A549 (cell line): Measurements from ENCODE around the gene AGBL2.

Experiments used
- CEBPB ChIP-seq, 2 experiments: fragments of >200 bp in 1 of 2; sonication (Bioruptor Twin) in 1 of 2; formaldehyde crosslinking in 1 of 2; IDR thresholded peaks; 2 replicates each; pipeline ENCODE4 v1.6.1; 2012 to 2016
- CTCF ChIP-seq: fragments of >200 bp; sonication (Bioruptor Twin); formaldehyde crosslinking; IDR thresholded peaks from 3 replicates; pipeline ENCODE4 v1.5.1; 2016
- SREBF2 ChIP-seq: fragments of 450-650 bp; IDR thresholded peaks from 2 replicates; pipeline ENCODE4 v1.6.1; 2014; ENCODE audit warnings: mild to moderate bottlenecking, moderate library complexity

GRCh38 chr11:47626234-47626633 lies 88.9 kb downstream of the AGBL2 start:
- TF ChIP-seq CEBPB (IDR thresholded peaks at IDR 0.05) (no peak), SREBF2 (no peak), CTCF (no peak)
